OCI-LY7 (cell line): ENCODE measurements around the gene PSENEN.

ENCODE experiments used
- CTCF ChIP-seq: fragments of 200-600 bp; sonication (generic); conservative IDR thresholded peaks from 2 replicates; pipeline ENCODE4 v1.5.1; 2014; ENCODE audit warnings: mild to moderate bottlenecking, antibody characterized with exemption, low read length, moderate library complexity, mixed read lengths
- EZH2phosphoT487 ChIP-seq: fragments of 200-600 bp; sonication (generic); IDR thresholded peaks from 2 replicates; pipeline ENCODE4 v1.6.1; 2018; ENCODE audit warnings: low read depth, borderline replicate concordance, mild to moderate bottlenecking, mixed run types, antibody characterized with exemption, low read length, moderate library complexity, mixed read lengths

- TF ChIP-seq CTCF (no peak), EZH2phosphoT487 (no peak)
Observed at GRCh38 chr19:35739275-35740107, 6.0 kb upstream of the PSENEN start.
